ENCODE measurements around the gene HECTD4.
A peak's percentile ranks its signal among the peaks of the same experiment; 100 is the strongest.
"Not testable (repeated sequence)": the region's sequence is repeated elsewhere in the genome, so short reads cannot be mapped to it uniquely, and the experiment has no call there.

HECTD4 gene

GRCh38 chr12:112350593-112351592 lies 31.3 kb downstream of the HECTD4 start:
- no peak for DNase-seq

- DNase-seq, result peak; percentile 43
Observed at GRCh38 chr12:112349431-112349830, 32.8 kb downstream of the HECTD4 start.

GRCh38 chr12:112348926-112349325 lies 33.3 kb downstream of the HECTD4 start:
- DNase-seq, result not testable (repeated sequence)

GRCh38 chr12:112347581-112347982 lies 34.6 kb downstream of the HECTD4 start:
- no peak for DNase-seq

GRCh38 chr12:112346194-112346593 lies 36.0 kb downstream of the HECTD4 start:
- no peak for DNase-seq

GRCh38 chr12:112344220-112344619 lies 38.0 kb downstream of the HECTD4 start:
- DNase-seq, result no peak

GRCh38 chr12:112342587-112342986 lies 39.6 kb downstream of the HECTD4 start:
- DNase-seq, result no peak

GRCh38 chr12:112341046-112341825 lies 41.0 kb downstream of the HECTD4 start:
- no peak for DNase-seq

GRCh38 chr12:112340230-112340629 lies 42.0 kb downstream of the HECTD4 start:
- no peak for DNase-seq

GRCh38 chr12:112334999-112335398 lies 47.2 kb downstream of the HECTD4 start:
- DNase-seq, result not testable (repeated sequence)

- DNase-seq, result no peak
Observed at GRCh38 chr12:112333019-112333418, 49.2 kb downstream of the HECTD4 start.

GRCh38 chr12:112331886-112332285 lies 50.3 kb downstream of the HECTD4 start:
- no peak for DNase-seq

- no peak for DNase-seq
Observed at GRCh38 chr12:112330706-112331105, 51.5 kb downstream of the HECTD4 start.

- DNase-seq, result no peak
Observed at GRCh38 chr12:112328456-112329124, 53.6 kb downstream of the HECTD4 start.

GRCh38 chr12:112327209-112327938 lies 54.9 kb downstream of the HECTD4 start:
- DNase-seq, result no peak

- no peak for DNase-seq
Observed at GRCh38 chr12:112325622-112326207, 56.5 kb downstream of the HECTD4 start.

- DNase-seq, result no peak
Observed at GRCh38 chr12:112325157-112325556, 57.1 kb downstream of the HECTD4 start.

- no peak for DNase-seq
Observed at GRCh38 chr12:112322882-112323547, 59.2 kb downstream of the HECTD4 start.

- no peak for DNase-seq
Observed at GRCh38 chr12:112322441-112322840, 59.8 kb downstream of the HECTD4 start.

GRCh38 chr12:112321245-112321644 lies 61.0 kb downstream of the HECTD4 start:
- no peak for DNase-seq

GRCh38 chr12:112319395-112319794 lies 62.8 kb downstream of the HECTD4 start:
- no peak for DNase-seq
